ENCODE data around the gene IL27RA. TPM values are rescaled to one million over a fixed set of nuclear protein-coding genes. Genes with fewer than 3 reads are reported as not detected.

The IL27RA gene
- total RNA-seq, 1 experiment from 2014 or later: 6.0 TPM

- CTCF ChIA-PET: no interaction called here
- POLR2A ChIA-PET (ENCODE audit: low non-redundant PET): no interaction called here
- intact Hi-C loops (cut with micrococcal nuclease; ENCODE audit: unreplicated experiment): no loop called here
Measured at GRCh38 chr19:13999085-13999484, 32.5 kb upstream of the IL27RA start.

DNA sequence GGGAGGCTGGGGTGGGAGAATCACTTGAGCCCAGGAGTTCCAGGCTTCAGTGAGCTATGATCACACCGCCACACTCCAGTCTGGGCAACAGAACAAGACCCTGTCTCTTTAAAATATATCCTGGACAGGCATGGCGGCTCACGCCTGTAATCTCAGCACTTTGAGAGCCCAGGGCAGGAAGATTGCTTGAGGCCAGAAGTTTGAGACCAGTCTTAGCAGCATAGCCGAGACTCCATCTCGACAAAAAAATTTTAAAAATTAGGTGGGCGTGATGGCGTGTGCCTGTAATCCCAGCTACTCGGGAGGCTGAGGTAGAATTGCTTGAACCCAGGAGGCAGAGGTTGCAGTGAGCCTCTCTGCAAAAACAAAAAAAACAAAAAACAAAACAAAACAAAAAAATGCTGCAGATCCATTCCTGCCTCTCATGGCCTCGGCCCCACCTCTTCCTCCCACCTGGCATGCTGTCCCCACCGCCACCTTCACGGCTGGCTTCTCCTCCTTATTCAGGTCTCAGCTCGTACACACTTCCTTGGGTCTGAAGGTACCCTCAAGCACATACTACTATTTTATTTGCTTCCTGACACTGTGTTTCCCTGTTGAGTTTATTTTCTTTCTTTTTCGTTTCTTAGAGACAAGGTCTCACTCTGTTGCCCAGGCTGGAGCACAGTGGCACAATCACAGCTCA lies 30.7 kb upstream of the IL27RA start:
- BruUV-seq (replicated peaks): no TSS peak
- peaks cover 7% of the 10 kb centered on the region for H3K4me1 ChIP-seq (ENCODE audit: insufficient read depth, low read length, poor library complexity, severe bottlenecking)

More at GRCh38 chr19:13999085-13999484, 32.5 kb upstream of the IL27RA start:
- TF ChIP-seq CTCF (conservative IDR thresholded peaks at IDR 0.05; ENCODE audit: low read depth, low read length) (no peak), EZH2 (IDR thresholded peaks at IDR 0.05; ENCODE audit: borderline replicate concordance, low read depth, low read length, poor library complexity, severe bottlenecking) (no peak)
- Histone ChIP-seq H3K36me3 (ENCODE audit: insufficient read depth, low read length, poor library complexity, severe bottlenecking) (peaks cover 4% of the 10 kb centered on the region), H3K4me3 (ENCODE audit: low read depth, low read length, poor library complexity, severe bottlenecking) (no peak overlapping the region), H3K9me3 (ENCODE audit: low read depth, low read length, poor library complexity, severe bottlenecking) (peaks cover 6% of the 10 kb centered on the region), H3K27me3 (replicated peaks; ENCODE audit: insufficient read depth, low read depth, low read length, poor library complexity) (no peaks in the 10 kb centered on the region), H3K4me1 (ENCODE audit: insufficient read depth, low read length, poor library complexity, severe bottlenecking) (no peaks in the 10 kb centered on the region), H3K27ac (ENCODE audit: low read depth, low read length, poor library complexity, severe bottlenecking) (no peak overlapping the region)
- BruUV-seq (replicated peaks): no TSS peak
- no peak for DNase-seq (ENCODE audit: low spot score)

DNA sequence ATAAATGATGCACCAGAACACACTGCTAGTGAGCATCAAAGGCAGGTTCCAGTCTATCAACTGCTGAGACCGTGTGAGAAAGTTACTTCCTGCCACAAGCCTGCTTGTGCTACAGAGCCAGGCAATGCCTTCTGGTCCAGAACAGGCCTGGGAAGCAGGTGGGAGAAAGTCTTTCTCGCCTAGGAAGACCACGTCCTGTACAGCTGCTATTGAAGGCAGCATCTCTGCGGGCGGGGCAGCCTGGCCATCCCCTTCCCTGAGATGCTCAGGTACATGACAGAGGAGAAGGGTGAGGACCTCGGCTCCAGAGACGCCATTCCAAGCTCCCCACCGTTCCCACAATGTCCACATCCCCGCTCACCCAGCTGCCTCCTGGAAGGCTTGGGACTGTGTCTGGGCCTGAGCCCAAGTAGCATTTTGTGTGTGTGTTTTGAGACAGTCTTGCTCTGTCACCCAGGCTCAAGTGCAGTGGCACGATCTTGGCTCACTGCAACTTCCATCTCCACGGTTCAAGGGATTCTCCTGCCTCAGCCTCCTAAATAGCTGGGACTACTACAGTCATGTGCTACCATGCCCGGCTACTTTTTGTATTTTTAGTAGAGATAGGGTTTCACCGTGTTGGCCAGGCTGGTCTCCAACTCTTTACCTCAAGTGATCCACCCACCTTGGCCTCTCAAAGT lies 28.9 kb upstream of the IL27RA start:
- TF ChIP-seq CTCF (conservative IDR thresholded peaks at IDR 0.05; ENCODE audit: low read depth, low read length) (no peak), EZH2 (IDR thresholded peaks at IDR 0.05; ENCODE audit: borderline replicate concordance, low read depth, low read length, poor library complexity, severe bottlenecking) (no peak)
- peaks cover 11% of the 10 kb centered on the region for H3K4me1 ChIP-seq (ENCODE audit: insufficient read depth, low read length, poor library complexity, severe bottlenecking)
- H3K27ac ChIP-seq (ENCODE audit: low read depth, low read length, poor library complexity, severe bottlenecking): peak overlapping the region; percentile 27
- ChIA-PET POLR2A (ENCODE audit: low non-redundant PET) (no interaction called here), CTCF (no interaction called here)
- DNase-seq (ENCODE audit: low spot score): no peak
- peaks cover 6% of the 10 kb centered on the region for H3K9me3 ChIP-seq (ENCODE audit: low read depth, low read length, poor library complexity, severe bottlenecking)
- no TSS peak for BruUV-seq (replicated peaks)
- H3K36me3 ChIP-seq (ENCODE audit: insufficient read depth, low read length, poor library complexity, severe bottlenecking): peaks cover 4% of the 10 kb centered on the region
- no peak overlapping the region for H3K4me3 ChIP-seq (ENCODE audit: low read depth, low read length, poor library complexity, severe bottlenecking)
- intact Hi-C loops (cut with micrococcal nuclease; ENCODE audit: unreplicated experiment): no loop called here
- no peaks in the 10 kb centered on the region for H3K27me3 ChIP-seq (replicated peaks; ENCODE audit: insufficient read depth, low read depth, low read length, poor library complexity)

More for the DNA sequence above, 30.7 kb upstream of the IL27RA start:
- TF ChIP-seq CTCF (conservative IDR thresholded peaks at IDR 0.05; ENCODE audit: low read depth, low read length) (no peak), EZH2 (IDR thresholded peaks at IDR 0.05; ENCODE audit: borderline replicate concordance, low read depth, low read length, poor library complexity, severe bottlenecking) (no peak)
- peaks cover 4% of the 10 kb centered on the region for H3K36me3 ChIP-seq (ENCODE audit: insufficient read depth, low read length, poor library complexity, severe bottlenecking)
- ChIA-PET POLR2A (ENCODE audit: low non-redundant PET) (no interaction called here), CTCF (no interaction called here)
- peaks cover 6% of the 10 kb centered on the region for H3K9me3 ChIP-seq (ENCODE audit: low read depth, low read length, poor library complexity, severe bottlenecking)
- H3K4me3 ChIP-seq (ENCODE audit: low read depth, low read length, poor library complexity, severe bottlenecking): no peak overlapping the region
- no peak overlapping the region for H3K27ac ChIP-seq (ENCODE audit: low read depth, low read length, poor library complexity, severe bottlenecking)
- intact Hi-C loops (cut with micrococcal nuclease; ENCODE audit: unreplicated experiment): no loop called here
- no peak for DNase-seq (ENCODE audit: low spot score)
- H3K27me3 ChIP-seq (replicated peaks; ENCODE audit: insufficient read depth, low read depth, low read length, poor library complexity): no peaks in the 10 kb centered on the region

Measured in A673 (cell line).